GM21529 (cell line): ENCODE results near the gene GORAB.
A peak's percentile ranks its signal among the peaks of the same experiment; 100 is the strongest.

Experiments
- ATAC-seq: cut with Tn5 transposase; IDR thresholded peaks from one replicate; pipeline ENCODE4 v1.9.1; 2021; ENCODE audit not compliant: unreplicated experiment

The GORAB gene

DNA sequence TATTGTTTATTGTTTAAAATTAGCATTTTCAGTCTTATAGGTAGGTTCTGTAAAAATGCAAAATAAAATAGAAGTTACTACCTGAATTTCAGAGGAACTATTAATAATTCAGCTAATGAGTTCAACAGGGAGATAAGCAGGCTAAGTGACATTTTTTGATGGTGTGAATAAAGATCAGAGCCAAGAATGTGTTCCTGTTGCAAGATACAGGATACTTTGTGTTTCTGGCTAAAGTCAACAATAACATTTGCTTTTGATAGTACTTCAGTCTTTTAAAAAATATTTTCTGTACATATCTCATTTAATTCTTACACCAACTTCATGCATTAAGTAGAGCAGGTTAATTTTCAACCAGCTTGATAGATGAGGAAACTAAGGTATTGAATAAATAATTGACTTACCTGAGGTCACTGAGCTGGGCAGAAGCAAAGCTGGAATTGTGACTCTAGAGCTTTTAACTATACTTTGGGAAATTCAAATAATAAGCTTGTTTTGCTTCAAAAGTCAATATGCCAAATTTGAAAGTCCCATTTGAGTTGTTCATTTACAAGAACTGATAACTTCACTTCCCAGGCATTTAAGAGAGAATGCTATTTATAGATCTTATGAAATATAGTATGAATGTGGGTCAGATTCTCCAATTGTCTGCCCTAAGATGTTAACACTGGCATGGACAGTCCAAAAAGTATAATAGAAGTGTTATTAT is 6.0 kb downstream of the GORAB start:
- ATAC-seq, result no peak

DNA sequence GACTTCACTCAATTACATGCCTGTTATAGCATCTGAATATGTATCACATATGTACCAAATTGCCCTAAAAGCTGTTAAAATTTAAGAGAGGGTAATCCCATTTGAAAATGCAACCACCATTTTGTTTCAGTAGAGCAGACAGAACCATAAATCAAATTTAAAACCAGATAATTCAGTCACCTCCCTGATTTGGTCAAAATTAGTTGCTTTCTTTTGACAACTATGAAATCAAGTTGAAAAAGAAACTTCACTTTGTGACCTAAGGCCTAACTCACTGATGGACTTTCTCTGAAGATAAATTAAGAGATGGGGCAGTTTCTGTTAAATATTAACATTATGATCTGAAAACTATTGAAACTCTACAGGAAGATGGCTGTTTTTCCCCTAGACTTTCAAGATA is 6.7 kb downstream of the GORAB start:
- no peak for ATAC-seq

DNA sequence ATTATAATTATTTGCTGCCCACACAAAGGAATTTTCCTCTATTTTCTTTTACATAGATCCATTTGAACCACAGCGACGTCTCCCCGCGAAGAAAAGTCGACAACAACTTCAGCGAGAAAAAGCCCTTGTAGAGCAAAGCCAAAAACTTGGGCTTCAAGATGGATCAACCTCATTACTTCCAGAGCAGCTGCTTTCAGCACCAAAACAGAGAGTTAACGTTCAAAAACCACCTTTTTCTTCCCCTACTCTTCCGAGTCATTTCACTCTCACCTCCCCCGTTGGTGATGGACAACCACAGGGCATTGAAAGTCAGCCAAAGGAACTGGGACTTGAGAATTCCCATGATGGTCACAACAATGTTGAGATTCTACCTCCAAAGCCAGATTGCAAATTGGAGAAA is 7.2 kb downstream of the GORAB start:
- ATAC-seq, result no peak

DNA sequence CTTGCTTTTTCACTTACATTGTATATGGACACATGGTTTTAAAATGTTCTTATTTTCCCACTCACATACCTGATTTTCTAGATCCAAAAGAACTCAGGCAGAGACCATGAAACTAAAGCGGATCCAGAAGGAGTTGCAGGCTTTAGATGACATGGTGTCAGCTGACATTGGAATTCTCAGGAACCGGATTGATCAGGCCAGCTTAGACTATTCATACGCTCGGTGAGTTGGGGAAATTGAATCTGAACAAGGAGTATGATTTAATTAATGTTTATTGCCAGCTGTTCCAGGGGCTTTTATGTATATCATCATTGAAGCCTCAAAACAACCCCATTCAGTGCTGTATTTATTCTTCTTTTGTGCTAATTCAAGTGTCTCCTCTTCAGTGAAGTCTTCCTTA is 12.7 kb downstream of the GORAB start:
- no peak for ATAC-seq

- no peak for ATAC-seq
These were observed 13.5 kb downstream of the GORAB start for GRCh38 chr1:170545476-170545875.

- no peak for ATAC-seq
These were observed 15.3 kb downstream of the GORAB start for GRCh38 chr1:170547255-170547654.

GRCh38 chr1:170548497-170548896 is 16.5 kb downstream of the GORAB start:
- no peak for ATAC-seq

GRCh38 chr1:170555370-170555769 is 23.4 kb downstream of the GORAB start:
- no peak for ATAC-seq

DNA sequence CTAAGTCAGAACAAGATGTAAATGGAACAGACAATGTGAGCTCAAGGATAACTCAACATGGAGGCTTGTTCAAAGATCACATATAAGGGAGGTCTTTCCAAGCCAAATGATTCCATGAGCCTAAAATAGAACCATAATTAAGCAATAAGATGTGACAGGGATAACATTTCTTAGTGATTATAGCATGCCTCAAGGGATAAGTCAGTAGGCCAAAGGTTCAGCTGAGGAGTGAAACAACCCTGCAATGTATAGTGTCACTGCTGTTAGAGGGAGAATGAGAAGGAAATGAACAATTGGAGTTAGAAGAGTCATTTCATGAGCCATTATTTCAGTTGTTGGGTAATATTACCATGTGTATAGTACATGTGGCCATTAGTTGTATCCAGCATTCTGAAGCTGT is 25.0 kb downstream of the GORAB start:
- ATAC-seq, result no peak

DNA sequence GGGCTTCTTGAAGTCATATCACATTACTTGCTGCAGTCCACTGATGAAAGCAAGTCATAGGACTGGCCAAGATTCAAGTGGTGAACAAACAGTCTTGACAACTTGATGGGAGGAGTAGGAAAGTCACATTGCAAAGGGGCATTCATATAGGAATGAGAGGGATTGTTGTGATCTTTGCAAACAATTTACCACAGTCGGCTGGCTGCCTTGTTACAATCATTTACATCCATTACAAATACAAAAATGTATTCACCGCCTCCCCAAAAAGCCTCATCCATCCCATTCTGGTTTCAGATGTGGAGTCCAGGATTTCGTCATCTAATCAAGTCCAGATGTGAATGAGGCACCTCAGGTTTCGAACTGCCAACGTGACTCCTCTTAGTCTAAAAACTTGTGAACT is 26.8 kb downstream of the GORAB start:
- no peak for ATAC-seq

DNA sequence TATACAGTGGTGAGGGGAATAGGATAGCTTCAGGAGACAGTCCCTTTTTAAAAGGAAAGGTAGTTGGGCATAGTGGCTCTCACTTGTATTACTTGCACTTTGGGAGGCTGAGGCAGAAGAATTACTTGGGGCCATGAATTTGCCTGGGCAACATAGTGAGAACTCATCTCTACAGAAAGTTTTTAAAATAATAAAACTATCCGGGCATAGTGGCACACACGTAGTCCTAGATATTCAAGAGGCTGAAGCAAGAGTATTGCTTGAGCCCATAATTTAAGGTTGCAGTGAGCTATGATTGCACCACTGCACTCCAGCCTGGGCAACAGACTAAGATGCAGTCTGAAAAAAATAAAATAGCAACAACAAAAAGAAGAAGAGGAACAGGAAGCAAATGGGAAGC is 27.2 kb downstream of the GORAB start:
- ATAC-seq, result no peak

- ATAC-seq, result no peak
These were observed 28.8 kb downstream of the GORAB start for GRCh38 chr1:170560681-170561285.

- ATAC-seq, result peak; percentile 73
These were observed 30.8 kb downstream of the GORAB start for GRCh38 chr1:170562646-170563338.

DNA sequence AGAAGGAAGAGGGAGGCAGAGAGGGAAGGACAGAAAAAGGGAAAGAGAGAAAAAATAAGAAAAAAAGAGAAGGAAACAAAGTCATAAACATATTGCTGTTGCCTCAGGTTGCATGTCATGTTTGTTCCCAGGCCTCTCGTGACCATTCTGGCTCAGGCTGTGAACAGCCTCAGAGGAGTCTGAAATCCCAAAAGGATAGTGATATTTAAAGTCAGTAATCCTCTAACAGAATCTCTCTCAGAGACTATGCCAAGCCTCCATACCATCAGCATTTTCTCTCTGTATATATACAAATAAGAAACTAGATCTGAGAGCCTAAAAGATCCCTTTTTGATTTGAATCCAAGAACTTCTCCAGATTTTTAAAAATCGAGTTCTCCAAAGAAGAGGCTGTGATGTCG is 35.2 kb downstream of the GORAB start:
- ATAC-seq, result no peak

GRCh38 chr1:170568197-170568596 is 36.2 kb downstream of the GORAB start:
- no peak for ATAC-seq

GRCh38 chr1:170576980-170577379 is 45.0 kb downstream of the GORAB start:
- no peak for ATAC-seq

DNA sequence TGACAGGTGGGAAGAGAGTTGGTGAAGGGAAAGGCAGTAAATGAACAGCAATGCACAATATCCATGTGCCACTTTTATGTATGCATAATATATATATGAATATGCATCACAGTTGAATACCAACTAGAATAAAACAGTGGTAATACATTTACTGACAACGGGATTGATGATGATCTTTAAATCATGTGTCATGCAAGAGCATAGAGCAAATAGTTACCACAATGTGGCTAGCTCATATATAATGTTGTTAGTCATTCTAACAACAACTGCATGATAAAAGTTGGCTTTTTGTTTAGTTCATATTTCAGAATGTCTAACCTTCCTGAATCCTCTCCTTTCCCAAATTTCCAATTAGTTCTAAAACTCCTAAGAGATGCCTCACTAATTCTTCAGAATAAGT is 46.4 kb downstream of the GORAB start:
- ATAC-seq, result no peak

DNA sequence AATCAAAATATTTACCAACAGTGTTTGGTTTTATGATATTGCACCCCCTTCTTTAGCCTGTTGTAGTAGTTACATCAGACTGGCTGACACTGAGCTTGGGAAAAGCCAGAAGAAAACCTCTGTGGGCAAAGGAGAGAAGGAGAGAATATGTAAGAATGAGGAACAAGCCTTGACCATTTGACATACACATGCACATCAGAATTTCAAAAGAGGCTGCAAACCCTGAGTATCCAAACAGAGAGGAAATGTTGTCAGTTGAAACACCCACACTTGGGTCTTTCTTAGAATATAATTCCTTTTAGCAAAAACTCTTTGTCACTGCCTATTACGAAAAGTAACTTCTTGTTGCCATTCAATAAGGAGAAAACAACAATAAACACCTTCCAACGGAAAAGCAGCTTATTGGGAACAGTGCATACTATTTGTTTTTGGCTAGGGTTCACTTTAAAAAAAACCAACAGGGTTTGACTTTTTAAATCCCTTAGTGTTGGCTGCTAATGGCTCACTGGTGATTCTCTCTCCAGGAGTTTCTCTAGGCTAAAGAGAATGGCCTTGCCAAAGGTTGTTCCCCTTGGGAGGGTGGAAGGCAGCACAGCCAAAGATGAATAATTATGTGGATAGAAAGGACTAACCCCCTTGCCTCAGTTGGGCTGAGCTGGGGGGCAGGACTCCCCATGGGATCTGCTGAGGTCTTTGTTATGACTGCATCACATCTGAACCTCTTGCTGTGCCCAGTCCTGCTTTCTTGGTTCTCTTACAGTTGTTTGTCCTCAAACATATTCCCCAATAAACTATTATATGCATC is 48.9 kb downstream of the GORAB start:
- ATAC-seq, result no peak

GRCh38 chr1:170583186-170583585 is 51.2 kb downstream of the GORAB start:
- no peak for ATAC-seq

DNA sequence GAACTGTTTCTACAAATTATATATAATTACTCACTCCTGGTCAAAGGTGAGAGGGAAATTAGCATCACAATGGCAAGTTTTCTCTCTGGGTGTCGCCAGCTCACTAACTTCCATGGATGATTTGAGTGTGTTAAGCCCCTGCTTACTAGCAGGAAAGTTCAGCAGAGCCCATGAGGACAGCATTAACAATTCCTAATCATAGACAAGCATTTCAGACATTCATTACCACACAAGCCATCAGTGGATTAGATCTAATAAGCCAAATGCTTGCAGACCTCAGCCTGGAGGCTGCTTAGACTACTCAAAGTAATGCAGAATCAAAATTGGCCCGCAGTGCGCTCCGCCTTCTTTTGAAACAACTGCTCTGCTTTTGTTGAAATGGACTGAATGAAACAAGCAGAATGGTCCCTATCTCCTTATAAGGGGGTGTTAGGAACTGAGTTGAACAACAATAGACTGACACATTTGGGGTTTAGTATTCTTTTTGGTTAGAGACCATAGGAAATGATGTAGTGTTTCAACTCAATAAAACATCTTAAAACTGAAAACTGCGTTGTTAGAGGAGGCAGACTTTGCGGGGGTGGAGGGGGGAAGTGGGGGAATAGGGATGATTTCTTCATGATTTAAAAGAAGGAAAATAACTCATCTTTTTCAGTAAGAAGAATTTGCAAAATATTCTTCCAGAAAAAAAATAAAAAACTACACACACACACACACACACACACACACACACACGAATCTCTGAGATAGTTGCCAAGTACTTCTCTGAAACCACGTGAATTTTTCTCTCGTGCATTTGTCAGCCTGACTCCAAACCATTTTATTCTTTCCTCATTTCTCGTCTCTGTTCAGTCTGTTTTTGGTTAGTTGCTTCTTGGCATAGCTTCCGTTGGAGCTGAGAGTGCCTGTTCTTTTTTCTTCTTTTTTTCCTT is 54.6 kb downstream of the GORAB start:
- ATAC-seq, result no peak

DNA sequence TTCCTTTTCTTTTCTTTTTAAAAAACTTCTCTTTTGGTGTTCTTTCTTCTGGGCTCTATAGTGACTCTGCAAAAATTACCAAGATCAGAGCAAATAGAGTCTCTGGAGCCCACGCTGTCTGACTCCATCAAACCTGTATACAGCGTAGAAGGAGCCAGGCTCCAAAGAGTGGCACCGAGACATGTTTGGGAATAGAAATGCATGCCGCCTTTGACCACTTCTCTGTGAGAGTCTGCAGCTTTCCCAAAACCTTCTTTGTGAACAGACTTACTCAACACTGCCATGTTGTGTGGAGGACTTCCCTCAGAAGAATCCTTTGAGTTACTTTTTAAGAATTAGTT is 55.3 kb downstream of the GORAB start:
- ATAC-seq, result no peak
